ENCODE measurements around the gene DBF4.

GRCh38 chr7:87876040-87876868 is at the start of gene DBF4, which contains the start of gene SLC25A40:
- TF ChIP-seq POLR2AphosphoS5 (IDR thresholded peaks at IDR 0.05; ENCODE audit: low read depth, low read length) (peak; percentile 91), TAF1 (IDR thresholded peaks at IDR 0.05; ENCODE audit: low read depth, low read length) (peak; percentile 80), POLR2A (IDR thresholded peaks at IDR 0.05; ENCODE audit: low read depth, low read length) (peak; percentile 93), PAX5 (IDR thresholded peaks at IDR 0.05; ENCODE audit: insufficient read depth, low read length, severe bottlenecking) (peak; percentile 8), SPI1 (IDR thresholded peaks at IDR 0.05; ENCODE audit: low read depth, low read length) (no peak)
